ENCODE measurements around the gene CFAP43.

CFAP43 gene

DNA sequence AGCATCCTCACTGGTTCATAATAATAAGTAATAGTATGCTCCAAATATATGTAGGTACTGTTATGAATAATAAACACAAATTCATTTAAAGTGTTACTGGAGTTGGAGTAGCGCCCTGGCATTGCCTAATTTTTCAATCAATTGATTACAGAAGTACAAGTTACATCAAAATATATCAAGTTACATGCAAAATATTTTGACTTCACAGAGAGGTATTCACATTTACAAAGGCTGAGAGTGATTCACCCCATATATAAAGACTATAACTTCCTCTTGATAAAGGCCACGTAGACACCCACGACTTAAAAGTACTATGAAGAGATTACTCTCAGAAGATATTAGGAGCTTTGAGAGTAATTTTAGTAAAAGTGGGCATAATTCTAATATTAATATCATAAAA is 132.9 kb downstream of the CFAP43 start:
- Histone ChIP-seq H3K4me3 (ENCODE audit: low read length) (no peak overlapping the region), H3K27me3 (ENCODE audit: control insufficient read depth, insufficient read depth, low read length) (no peaks in the 10 kb centered on the region), H3K4me1 (ENCODE audit: control insufficient read depth, insufficient read depth, low read length) (no peaks in the 10 kb centered on the region), H3K27ac (ENCODE audit: low read length) (no peak overlapping the region), H3K36me3 (ENCODE audit: control insufficient read depth, insufficient read depth, low read length) (no peaks in the 10 kb centered on the region), H3K9me3 (ENCODE audit: control insufficient read depth, insufficient read depth, low read length) (no peaks in the 10 kb centered on the region)
- WGBS (ENCODE audit: insufficient coverage, insufficient read length): no CpG with 5 or more reads among the region's 3 CpGs
- no peak for DNase-seq (ENCODE audit: low read depth, low spot score)

DNA sequence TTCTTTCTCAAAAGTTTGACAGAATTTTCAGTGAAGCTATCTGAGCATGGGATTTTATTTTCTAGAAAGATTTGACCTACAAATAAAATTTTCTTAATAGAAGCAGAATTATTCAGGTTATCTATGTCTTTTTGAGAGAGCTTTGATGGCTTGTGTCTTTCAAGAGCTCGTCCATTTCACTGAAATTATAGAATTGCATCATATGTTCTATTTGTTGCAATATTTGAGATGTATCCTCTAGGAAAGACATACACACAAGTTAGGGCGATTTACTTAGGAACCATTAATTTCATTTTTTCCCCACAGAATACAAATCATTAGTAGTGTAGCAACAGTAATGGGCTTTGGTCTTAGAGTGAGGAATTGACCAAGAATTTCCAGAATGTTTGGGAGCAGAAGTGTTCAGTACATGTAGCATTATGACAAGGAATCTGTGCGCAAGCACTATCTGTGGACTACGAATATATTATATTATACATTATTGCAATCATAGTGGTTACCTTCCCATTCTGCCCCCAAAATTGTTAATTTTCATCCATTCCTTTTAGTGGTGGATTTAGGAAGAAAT is 133.7 kb downstream of the CFAP43 start:
- no peaks in the 10 kb centered on the region for H3K4me1 ChIP-seq (ENCODE audit: control insufficient read depth, insufficient read depth, low read length)
- H3K27ac ChIP-seq (ENCODE audit: low read length): no peak overlapping the region
- no peaks in the 10 kb centered on the region for H3K36me3 ChIP-seq (ENCODE audit: control insufficient read depth, insufficient read depth, low read length)
- no peak for DNase-seq (ENCODE audit: low read depth, low spot score)
- no peaks in the 10 kb centered on the region for H3K27me3 ChIP-seq (ENCODE audit: control insufficient read depth, insufficient read depth, low read length)
- no peak overlapping the region for H3K4me3 ChIP-seq (ENCODE audit: low read length)
- no CpG with 5 or more reads among the region's 4 CpGs for WGBS (ENCODE audit: insufficient coverage, insufficient read length)
- no peaks in the 10 kb centered on the region for H3K9me3 ChIP-seq (ENCODE audit: control insufficient read depth, insufficient read depth, low read length)

DNA sequence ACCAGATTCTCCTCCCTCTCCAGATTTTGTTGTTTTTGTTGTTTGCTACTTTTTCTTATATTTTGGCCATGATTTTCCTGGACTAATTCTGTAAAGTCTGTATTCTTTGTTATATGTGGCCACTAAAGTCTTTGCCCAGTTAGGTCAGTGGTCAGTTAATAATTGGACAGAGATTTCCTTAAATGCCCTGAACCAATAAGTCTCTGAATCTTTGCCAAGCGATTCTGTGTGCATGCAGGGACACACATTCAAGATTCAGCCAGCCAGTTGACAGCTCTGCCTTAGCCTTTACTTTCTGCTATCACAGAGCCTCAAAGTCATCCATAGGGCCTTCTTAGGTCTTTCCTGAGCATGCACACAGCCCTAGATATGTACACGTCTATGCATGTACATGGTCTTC is 135.5 kb downstream of the CFAP43 start:
- H3K4me3 ChIP-seq (ENCODE audit: low read length): no peak overlapping the region
- no peaks in the 10 kb centered on the region for H3K9me3 ChIP-seq (ENCODE audit: control insufficient read depth, insufficient read depth, low read length)
- no peaks in the 10 kb centered on the region for H3K4me1 ChIP-seq (ENCODE audit: control insufficient read depth, insufficient read depth, low read length)
- no peak overlapping the region for H3K27ac ChIP-seq (ENCODE audit: low read length)
- no peak for DNase-seq (ENCODE audit: low read depth, low spot score)
- H3K27me3 ChIP-seq (ENCODE audit: control insufficient read depth, insufficient read depth, low read length): no peaks in the 10 kb centered on the region
- no peaks in the 10 kb centered on the region for H3K36me3 ChIP-seq (ENCODE audit: control insufficient read depth, insufficient read depth, low read length)
- WGBS (ENCODE audit: insufficient coverage, insufficient read length): no CpG with 5 or more reads among the region's 2 CpGs

DNA sequence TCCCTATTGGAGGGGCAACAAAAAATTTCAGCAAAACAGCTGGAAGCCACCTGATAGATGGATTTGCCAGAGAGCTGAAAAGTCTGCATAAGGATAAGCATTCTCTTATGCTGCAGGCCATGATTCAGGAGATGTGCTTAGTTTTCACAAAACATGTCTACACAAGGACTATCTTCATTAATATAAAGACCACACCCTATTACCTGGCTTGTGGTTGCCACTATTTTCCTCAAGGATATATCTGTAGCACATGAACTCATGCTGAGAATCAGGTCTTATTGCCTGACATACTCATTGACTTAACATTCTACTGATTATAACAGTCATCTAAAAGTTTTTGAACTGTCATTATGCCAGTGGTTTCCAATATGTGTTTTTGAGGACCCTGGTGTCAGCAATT is 139.4 kb downstream of the CFAP43 start:
- Histone ChIP-seq H3K27ac (ENCODE audit: low read length) (no peak overlapping the region), H3K4me3 (ENCODE audit: low read length) (no peak overlapping the region), H3K36me3 (ENCODE audit: control insufficient read depth, insufficient read depth, low read length) (no peaks in the 10 kb centered on the region), H3K9me3 (ENCODE audit: control insufficient read depth, insufficient read depth, low read length) (no peaks in the 10 kb centered on the region), H3K27me3 (ENCODE audit: control insufficient read depth, insufficient read depth, low read length) (no peaks in the 10 kb centered on the region), H3K4me1 (ENCODE audit: control insufficient read depth, insufficient read depth, low read length) (peaks cover 4% of the 10 kb centered on the region; the same call in 1 of the 2 replicates)
- DNase-seq (ENCODE audit: low read depth, low spot score): no peak

DNA sequence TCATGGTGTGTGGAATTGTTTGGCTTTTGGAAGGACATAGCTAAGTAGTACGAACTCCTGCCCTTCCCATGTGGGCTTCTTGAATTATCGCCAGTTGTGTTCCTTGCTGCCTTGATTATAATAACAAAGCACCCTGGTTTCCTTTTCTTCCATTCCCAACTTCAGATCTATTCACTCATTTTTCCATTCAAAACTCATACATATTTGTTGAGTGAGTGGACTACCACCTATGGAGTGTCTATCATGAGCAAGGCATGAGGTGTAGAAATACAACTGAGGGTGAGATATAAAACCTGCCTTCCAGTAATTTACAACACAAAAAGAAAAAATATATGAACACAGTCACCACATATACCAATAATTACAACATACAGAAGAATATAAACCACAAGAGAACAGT is 141.6 kb downstream of the CFAP43 start:
- no peak for DNase-seq (ENCODE audit: low read depth, low spot score)
- H3K4me3 ChIP-seq (ENCODE audit: low read length): no peak overlapping the region
- H3K27ac ChIP-seq (ENCODE audit: low read length): no peak overlapping the region
- peaks cover 6% of the 10 kb centered on the region; the same call in 1 of the 2 replicates for H3K4me1 ChIP-seq (ENCODE audit: control insufficient read depth, insufficient read depth, low read length)
- no CpG with 5 or more reads among the region's 2 CpGs for WGBS (ENCODE audit: insufficient coverage, insufficient read length)
- no peaks in the 10 kb centered on the region for H3K36me3 ChIP-seq (ENCODE audit: control insufficient read depth, insufficient read depth, low read length)
- H3K27me3 ChIP-seq (ENCODE audit: control insufficient read depth, insufficient read depth, low read length): no peaks in the 10 kb centered on the region
- H3K9me3 ChIP-seq (ENCODE audit: control insufficient read depth, insufficient read depth, low read length): no peaks in the 10 kb centered on the region

DNA sequence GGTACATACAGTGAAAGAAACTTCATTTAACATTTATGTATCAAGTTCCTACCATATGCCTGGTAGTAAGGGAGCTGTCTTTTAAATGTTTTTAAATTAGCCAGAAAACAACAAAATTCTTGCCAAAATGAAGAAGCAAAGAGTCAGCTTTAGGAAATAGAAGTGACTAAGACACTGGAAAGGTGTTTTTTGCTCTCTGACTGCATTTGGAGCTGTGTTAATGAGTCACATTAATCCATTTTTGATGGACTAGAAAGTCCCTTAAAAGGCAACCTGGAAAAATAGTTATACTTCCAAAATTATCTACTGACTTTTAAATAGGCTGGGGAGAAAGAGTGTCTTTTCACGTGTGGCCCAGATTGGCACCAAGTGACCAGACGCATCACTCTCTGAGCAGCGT is 142.5 kb downstream of the CFAP43 start:
- no peak for DNase-seq (ENCODE audit: low read depth, low spot score)
- H3K27ac ChIP-seq (ENCODE audit: low read length): no peak overlapping the region
- H3K4me3 ChIP-seq (ENCODE audit: low read length): no peak overlapping the region
- no peaks in the 10 kb centered on the region for H3K9me3 ChIP-seq (ENCODE audit: control insufficient read depth, insufficient read depth, low read length)
- H3K36me3 ChIP-seq (ENCODE audit: control insufficient read depth, insufficient read depth, low read length): no peaks in the 10 kb centered on the region
- H3K27me3 ChIP-seq (ENCODE audit: control insufficient read depth, insufficient read depth, low read length): no peaks in the 10 kb centered on the region
- H3K4me1 ChIP-seq (ENCODE audit: control insufficient read depth, insufficient read depth, low read length): peaks cover 6% of the 10 kb centered on the region; the same call in 1 of the 2 replicates
- WGBS (ENCODE audit: insufficient coverage, insufficient read length): no CpG with 5 or more reads among the region's 3 CpGs

DNA sequence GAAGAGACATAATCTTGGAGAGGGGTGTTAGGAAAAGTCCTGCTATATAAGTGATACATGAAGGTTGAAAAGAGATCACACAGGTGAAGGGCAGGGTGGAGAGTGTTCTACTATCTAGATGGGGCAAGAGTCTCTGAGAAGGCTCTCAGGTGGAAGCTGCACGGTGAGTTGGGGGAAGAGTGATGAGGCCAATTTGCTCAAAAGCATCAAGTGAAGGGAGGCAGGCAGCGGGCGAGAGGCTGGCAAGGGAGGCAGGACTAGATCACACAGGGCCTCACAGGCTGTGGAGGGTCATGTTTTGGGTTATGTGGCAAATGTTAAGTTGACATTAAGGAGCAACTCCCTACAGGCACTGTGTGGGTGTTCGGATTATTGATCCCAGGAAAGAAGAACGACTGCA is 143.9 kb downstream of the CFAP43 start:
- Histone ChIP-seq H3K4me1 (ENCODE audit: control insufficient read depth, insufficient read depth, low read length) (peaks cover 6% of the 10 kb centered on the region; the same call in 1 of the 2 replicates), H3K4me3 (ENCODE audit: low read length) (no peak overlapping the region), H3K9me3 (ENCODE audit: control insufficient read depth, insufficient read depth, low read length) (no peaks in the 10 kb centered on the region), H3K27me3 (ENCODE audit: control insufficient read depth, insufficient read depth, low read length) (no peaks in the 10 kb centered on the region), H3K36me3 (ENCODE audit: control insufficient read depth, insufficient read depth, low read length) (no peaks in the 10 kb centered on the region), H3K27ac (ENCODE audit: low read length) (no peak overlapping the region)
- no peak for DNase-seq (ENCODE audit: low read depth, low spot score)
- no CpG with 5 or more reads among the region's 5 CpGs for whole genome bisulfite sequencing (ENCODE audit: insufficient coverage, insufficient read length)

DNA sequence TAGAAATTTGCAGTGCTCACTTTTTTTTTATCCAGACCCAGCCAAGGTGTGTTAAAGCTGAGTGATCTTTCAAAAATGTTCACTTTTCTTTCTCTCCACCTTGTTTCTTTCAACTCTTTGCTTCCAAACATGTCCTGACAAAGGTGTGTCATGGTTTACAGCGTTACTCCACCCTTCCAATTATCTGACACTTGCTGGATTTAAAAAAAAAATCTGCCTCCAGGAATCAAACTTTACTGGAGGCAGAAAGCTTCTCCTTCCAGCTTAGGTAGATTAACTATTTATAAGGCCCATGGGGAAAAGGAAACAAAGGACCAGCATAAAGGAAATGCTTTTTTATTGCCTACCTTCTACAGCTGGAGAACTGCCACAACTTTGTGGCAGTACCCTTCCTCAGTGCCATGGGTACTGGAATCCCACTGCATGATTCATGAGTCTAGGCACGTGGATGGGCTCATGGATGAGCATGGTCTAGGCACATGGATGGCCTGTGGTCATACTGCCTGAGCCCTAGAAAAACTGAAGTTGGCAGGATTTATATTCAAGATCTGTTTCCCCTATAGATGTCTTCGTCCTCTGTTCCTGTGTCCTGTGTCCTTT is 146.3 kb downstream of the CFAP43 start, which contains the start of gene COL17A1:
Gene COL17A1, minus strand, starts transcription at position 80 of the 600 bp plus-strand sequence. CDS start 5,207 bp downstream, outside the sequence.
- H3K27me3 ChIP-seq (ENCODE audit: control insufficient read depth, insufficient read depth, low read length): no peaks in the 10 kb centered on the region
- no peaks in the 10 kb centered on the region for H3K9me3 ChIP-seq (ENCODE audit: control insufficient read depth, insufficient read depth, low read length)
- DNase-seq (ENCODE audit: low read depth, low spot score): no peak
- WGBS (ENCODE audit: insufficient coverage, insufficient read length): no CpG with 5 or more reads among the region's 3 CpGs
- H3K4me1 ChIP-seq (ENCODE audit: control insufficient read depth, insufficient read depth, low read length): peaks cover 2% of the 10 kb centered on the region; the same call in 1 of the 2 replicates
- H3K27ac ChIP-seq (ENCODE audit: low read length): no peak within 1 kb of the TSS
- H3K4me3 ChIP-seq (ENCODE audit: low read length): no peak within 1 kb of the TSS
- no peaks in the 10 kb centered on the region for H3K36me3 ChIP-seq (ENCODE audit: control insufficient read depth, insufficient read depth, low read length)

DNA sequence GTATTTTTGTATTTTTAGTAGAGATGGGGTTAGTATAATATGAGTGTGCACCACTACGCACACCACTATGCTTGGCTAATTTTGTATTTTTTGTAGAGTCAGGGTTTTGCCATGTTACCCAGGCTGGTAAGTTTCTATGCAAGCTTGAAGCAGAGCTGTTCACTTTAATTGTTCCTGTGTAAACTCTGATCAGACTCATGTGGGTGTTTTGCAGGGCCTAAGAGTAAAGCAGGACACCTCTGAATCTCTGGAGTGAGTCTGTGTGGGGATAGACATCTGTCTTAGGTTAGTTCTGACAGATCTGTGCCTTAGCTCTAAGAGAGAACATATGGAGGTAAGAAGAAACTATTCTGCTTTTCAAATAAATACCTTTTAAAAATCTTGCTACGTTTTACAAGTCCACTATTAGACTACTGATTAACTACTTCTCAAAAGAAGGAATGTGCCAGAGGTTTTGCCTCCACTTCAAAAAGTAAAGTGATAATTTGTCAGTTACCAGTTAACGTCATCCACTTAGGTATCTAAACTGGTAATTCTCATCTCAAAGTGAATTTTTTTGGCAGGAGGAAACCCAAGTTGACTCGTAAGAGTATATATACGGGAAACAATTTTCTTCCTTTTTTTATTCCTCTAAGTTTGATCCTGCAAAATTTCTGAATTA is 147.6 kb downstream of the CFAP43 start:
- no peak overlapping the region for H3K4me3 ChIP-seq (ENCODE audit: low read length)
- no peaks in the 10 kb centered on the region for H3K9me3 ChIP-seq (ENCODE audit: control insufficient read depth, insufficient read depth, low read length)
- no peaks in the 10 kb centered on the region for H3K36me3 ChIP-seq (ENCODE audit: control insufficient read depth, insufficient read depth, low read length)
- no peak overlapping the region for H3K27ac ChIP-seq (ENCODE audit: low read length)
- no peak for DNase-seq (ENCODE audit: low read depth, low spot score)
- no peaks in the 10 kb centered on the region for H3K27me3 ChIP-seq (ENCODE audit: control insufficient read depth, insufficient read depth, low read length)
- WGBS (ENCODE audit: insufficient coverage, insufficient read length): no CpG with 5 or more reads among the region's 5 CpGs
- H3K4me1 ChIP-seq (ENCODE audit: control insufficient read depth, insufficient read depth, low read length): peaks cover 1% of the 10 kb centered on the region; the same call in 1 of the 2 replicates

DNA sequence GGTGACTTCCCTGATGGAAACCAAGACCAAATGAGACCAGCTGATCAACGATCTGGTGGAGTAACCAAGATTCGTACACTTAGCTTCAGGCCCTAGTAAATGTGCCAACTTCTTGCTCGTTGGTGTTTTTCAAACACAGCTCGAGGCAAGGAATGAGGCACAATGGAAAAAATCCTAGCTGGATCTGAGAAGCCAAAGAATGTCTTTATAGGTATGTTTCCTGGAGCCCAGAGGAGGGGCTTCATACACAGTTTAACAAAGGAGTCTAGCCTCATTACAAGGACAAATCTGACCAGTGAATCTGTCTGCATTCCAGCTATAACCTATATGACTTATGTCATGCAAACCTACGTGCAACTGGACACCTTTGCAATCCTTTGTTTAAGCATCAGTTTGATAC is 150.2 kb downstream of the CFAP43 start:
- no peaks in the 10 kb centered on the region for H3K27me3 ChIP-seq (ENCODE audit: control insufficient read depth, insufficient read depth, low read length)
- no peak overlapping the region for H3K4me3 ChIP-seq (ENCODE audit: low read length)
- H3K36me3 ChIP-seq (ENCODE audit: control insufficient read depth, insufficient read depth, low read length): no peaks in the 10 kb centered on the region
- peaks cover 5% of the 10 kb centered on the region for H3K4me1 ChIP-seq (ENCODE audit: control insufficient read depth, insufficient read depth, low read length)
- DNase-seq (ENCODE audit: low read depth, low spot score): no peak
- no peak overlapping the region for H3K27ac ChIP-seq (ENCODE audit: low read length)
- WGBS (ENCODE audit: insufficient coverage, insufficient read length): no CpG with 5 or more reads among the region's 5 CpGs
- H3K9me3 ChIP-seq (ENCODE audit: control insufficient read depth, insufficient read depth, low read length): no peaks in the 10 kb centered on the region
